ENCODE results near the gene TMEM31.

The TMEM31 gene

DNA sequence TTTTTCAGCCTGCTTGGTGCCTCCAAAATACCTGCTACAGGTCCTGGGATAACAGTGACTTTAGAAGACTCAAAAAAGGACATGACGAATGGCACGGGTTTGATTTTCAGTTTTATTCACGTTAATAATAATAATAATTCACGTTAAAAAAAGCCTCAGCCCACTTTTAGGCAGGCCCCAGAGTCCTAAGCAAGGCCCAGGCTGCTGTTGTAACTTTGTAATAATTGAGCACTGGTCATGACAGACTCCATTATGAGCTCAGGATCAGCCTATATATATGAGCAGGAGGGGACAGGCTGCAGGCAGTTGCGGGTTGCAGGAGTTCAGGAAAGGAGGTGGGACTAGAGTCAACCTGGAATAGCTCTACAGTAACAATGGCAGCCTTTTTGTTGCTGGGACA lies at the start of gene TMEM31:
TSS of gene TMEM31 (plus strand) at position 301 of the 400 bp plus-strand sequence. CDS start 1,350 bp downstream, outside the sequence.
- TF ChIP-seq GATA3 (IDR thresholded peaks at IDR 0.05; ENCODE audit: low read depth, low read length) = no peak
- TF ChIP-seq GATA2 (IDR thresholded peaks at IDR 0.05; ENCODE audit: low read depth, low read length) = no peak

GRCh38 chrX:103663981-103664762 lies 46.5 kb upstream of the TMEM31 start:
- TF ChIP-seq GATA2 (IDR thresholded peaks at IDR 0.05; ENCODE audit: low read depth, low read length) (no peak), GATA3 (IDR thresholded peaks at IDR 0.05; ENCODE audit: low read depth, low read length) (no peak)

- TF ChIP-seq GATA2 (IDR thresholded peaks at IDR 0.05; ENCODE audit: low read depth, low read length) (peak; percentile 11; the same call in 1 of the 2 replicates), GATA3 (IDR thresholded peaks at IDR 0.05; ENCODE audit: low read depth, low read length) (no peak)
These were observed 44.3 kb upstream of the TMEM31 start for GRCh38 chrX:103666202-103667107.

GRCh38 chrX:103669745-103670144 lies 41.0 kb upstream of the TMEM31 start:
- TF ChIP-seq GATA2 (IDR thresholded peaks at IDR 0.05; ENCODE audit: low read depth, low read length) (no peak), GATA3 (IDR thresholded peaks at IDR 0.05; ENCODE audit: low read depth, low read length) (no peak)

GRCh38 chrX:103674531-103675454 lies 35.9 kb upstream of the TMEM31 start:
- TF ChIP-seq GATA2 (IDR thresholded peaks at IDR 0.05; ENCODE audit: low read depth, low read length) (no peak), GATA3 (IDR thresholded peaks at IDR 0.05; ENCODE audit: low read depth, low read length) (no peak)

DNA sequence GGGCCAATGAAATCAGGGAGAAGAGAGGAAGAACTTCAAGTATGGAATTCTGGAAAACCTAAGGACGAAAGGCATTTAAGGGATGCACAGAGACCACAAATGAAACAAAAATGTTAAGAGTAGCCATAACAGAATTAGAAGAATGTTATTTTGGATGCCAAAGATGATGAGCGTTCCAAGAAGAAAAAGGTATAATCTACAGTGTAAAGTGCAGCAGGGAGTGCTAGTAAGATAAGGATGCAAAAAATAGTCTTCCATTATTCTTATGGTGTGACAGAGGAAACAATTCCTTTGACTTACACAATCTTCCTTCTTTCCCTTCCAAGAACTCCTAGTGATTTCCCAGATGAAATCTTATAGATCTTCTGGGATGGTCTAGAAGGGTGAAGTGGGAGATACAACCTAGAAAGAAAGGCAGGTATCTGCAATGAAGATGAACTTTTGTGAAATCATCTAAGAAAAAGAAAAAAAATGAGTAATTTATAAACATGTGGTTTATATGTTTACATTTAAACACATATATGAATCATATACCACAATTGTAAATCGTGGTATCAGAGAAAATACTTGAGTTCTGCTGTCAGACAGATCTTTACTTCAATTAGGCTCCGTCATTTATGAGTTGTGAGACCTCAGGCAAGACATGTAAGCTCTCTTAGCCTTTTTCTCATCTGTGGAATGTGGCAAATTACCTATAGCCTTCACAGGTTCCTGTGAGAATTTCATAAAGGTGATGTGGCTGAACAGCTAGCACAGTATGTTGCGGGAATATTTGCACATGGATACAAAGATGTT lies 32.3 kb upstream of the TMEM31 start:
- TF ChIP-seq GATA3 (IDR thresholded peaks at IDR 0.05; ENCODE audit: low read depth, low read length) (no peak), GATA2 (IDR thresholded peaks at IDR 0.05; ENCODE audit: low read depth, low read length) (no peak)

DNA sequence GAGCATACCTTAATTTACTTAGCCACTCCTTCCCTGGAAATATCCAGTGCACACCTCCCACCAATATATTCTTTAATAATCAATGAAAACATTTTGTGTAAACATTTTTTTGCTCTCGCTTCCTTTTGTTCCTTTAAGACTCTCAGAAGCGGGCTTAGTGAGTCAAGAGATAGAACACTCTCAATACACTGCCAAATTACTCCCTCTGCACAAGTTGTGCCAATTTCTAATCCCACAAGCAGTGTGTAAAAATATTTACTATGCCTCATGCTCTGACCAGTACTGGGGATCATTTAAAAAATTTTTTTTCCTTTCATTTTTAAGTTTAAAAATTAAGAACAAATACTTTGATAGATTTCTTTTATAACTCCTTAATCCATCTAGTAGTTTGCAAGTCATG lies 29.3 kb upstream of the TMEM31 start:
- TF ChIP-seq GATA3 (IDR thresholded peaks at IDR 0.05; ENCODE audit: low read depth, low read length) = no peak
- no peak for TF ChIP-seq GATA2 (IDR thresholded peaks at IDR 0.05; ENCODE audit: low read depth, low read length)

- TF ChIP-seq GATA3 (IDR thresholded peaks at IDR 0.05; ENCODE audit: low read depth, low read length) (no peak), GATA2 (IDR thresholded peaks at IDR 0.05; ENCODE audit: low read depth, low read length) (no peak)
These were observed 25.3 kb upstream of the TMEM31 start for GRCh38 chrX:103685396-103685795.

GRCh38 chrX:103686199-103687072 lies 24.3 kb upstream of the TMEM31 start, which contains the start of gene MORF4L2:
TSS of gene MORF4L2 (minus strand) at chrX:103686699. CDS start at chrX:103677027, 9,672 bp downstream.
- TF ChIP-seq GATA3 (IDR thresholded peaks at IDR 0.05; ENCODE audit: low read depth, low read length) = no peak
- no peak for TF ChIP-seq GATA2 (IDR thresholded peaks at IDR 0.05; ENCODE audit: low read depth, low read length)

DNA sequence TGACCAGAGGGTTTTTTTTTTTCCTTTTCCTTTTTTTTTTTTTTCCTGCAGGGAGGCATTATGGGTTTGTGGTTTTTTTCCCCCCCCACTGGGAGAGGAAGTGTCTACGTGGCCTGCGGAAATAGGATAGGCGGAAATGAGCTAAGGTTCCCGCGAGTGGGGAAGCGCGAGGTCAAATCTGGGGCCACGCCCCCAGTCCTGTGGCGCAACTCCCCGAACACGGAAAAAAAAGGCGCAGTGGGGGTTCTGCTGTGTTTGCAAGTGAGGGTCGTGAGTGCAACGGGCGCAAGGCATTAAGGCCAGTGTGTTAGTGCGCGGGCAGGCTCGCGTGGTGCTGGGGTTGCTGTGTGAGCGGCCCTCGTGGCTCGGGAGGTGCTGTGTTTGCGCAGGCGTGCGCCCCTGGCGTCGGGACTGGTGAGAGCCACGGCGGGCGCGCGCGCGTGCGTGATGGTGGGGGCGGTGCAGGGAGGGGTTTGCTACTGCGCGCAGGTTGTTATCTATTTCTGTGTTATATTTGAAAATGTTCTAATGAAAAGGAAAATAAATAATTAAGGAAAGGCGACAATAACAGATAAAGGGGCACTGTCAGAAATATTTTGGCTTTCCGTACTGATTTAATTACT lies 23.5 kb upstream of the TMEM31 start:
- no peak for TF ChIP-seq GATA2 (IDR thresholded peaks at IDR 0.05; ENCODE audit: low read depth, low read length)
- TF ChIP-seq GATA3 (IDR thresholded peaks at IDR 0.05; ENCODE audit: low read depth, low read length) = no peak

DNA sequence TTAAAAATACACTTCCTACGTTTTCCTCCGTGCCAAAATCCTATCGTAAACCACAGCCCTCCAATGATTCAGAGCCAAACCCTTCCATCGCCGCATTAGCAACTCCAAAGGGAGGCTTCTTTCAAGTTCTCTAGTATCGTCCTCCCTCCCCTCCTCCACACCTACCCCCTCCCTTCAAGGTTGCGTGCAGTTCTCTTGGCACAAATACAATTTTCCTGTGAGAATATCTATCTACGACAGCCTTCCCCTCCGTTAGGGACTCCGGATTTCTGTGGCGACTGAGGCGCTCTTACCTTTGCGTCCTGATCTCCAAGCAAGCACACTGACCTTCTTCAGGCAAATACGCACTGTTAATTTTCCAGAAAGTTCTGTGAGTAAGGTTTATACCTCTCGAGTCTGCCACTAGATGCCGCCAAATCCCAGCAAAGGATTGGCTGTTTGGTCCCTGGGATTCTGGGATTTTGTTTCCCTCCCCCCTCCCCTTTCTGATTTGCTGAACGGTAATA lies 23.0 kb upstream of the TMEM31 start:
- no peak for TF ChIP-seq GATA3 (IDR thresholded peaks at IDR 0.05; ENCODE audit: low read depth, low read length)
- TF ChIP-seq GATA2 (IDR thresholded peaks at IDR 0.05; ENCODE audit: low read depth, low read length) = no peak
